Nucleus accumbens (tissue), 56 donors: ENCODE data around the gene CNOT1.
"Not testable (repeated sequence)": the region's sequence is repeated elsewhere in the genome, so short reads cannot be mapped to it uniquely, and the experiment has no call there.

Experiments used
- DNase-seq, 56 donors: peaks; one replicate each; lab custom pipeline; 2025; lab: John Stamatoyannopoulos, UW

The CNOT1 gene

GRCh38 chr16:58584831-58585505, 44.7 kb downstream of the CNOT1 start:
- DNase-seq = no peak

- no peak for DNase-seq
Observed at GRCh38 chr16:58582971-58583765, 46.5 kb downstream of the CNOT1 start.

GRCh38 chr16:58582133-58582532, 47.5 kb downstream of the CNOT1 start:
- no peak for DNase-seq

GRCh38 chr16:58579587-58579986, 50.0 kb downstream of the CNOT1 start:
- no peak for DNase-seq

- no peak for DNase-seq
Observed at GRCh38 chr16:58578642-58579041, 51.0 kb downstream of the CNOT1 start.

- no peak for DNase-seq
Observed at GRCh38 chr16:58577141-58577540, 52.5 kb downstream of the CNOT1 start.

GRCh38 chr16:58574895-58575294, 54.7 kb downstream of the CNOT1 start:
- no peak for DNase-seq

- DNase-seq = not testable (repeated sequence)
Observed at GRCh38 chr16:58565697-58566096, 63.9 kb downstream of the CNOT1 start.

GRCh38 chr16:58563775-58564174, 65.9 kb downstream of the CNOT1 start:
- DNase-seq = no peak

GRCh38 chr16:58563235-58563634, 66.4 kb downstream of the CNOT1 start:
- DNase-seq = no peak

GRCh38 chr16:58556678-58557077, 72.9 kb downstream of the CNOT1 start:
- no peak for DNase-seq

- no peak for DNase-seq
Observed at GRCh38 chr16:58551496-58551895, 78.1 kb downstream of the CNOT1 start.

- DNase-seq = no peak
Observed at GRCh38 chr16:58548378-58548777, 81.2 kb downstream of the CNOT1 start.

GRCh38 chr16:58543685-58544084, 85.9 kb downstream of the CNOT1 start:
- no peak for DNase-seq

- no peak for DNase-seq
Observed at GRCh38 chr16:58542291-58542690, 87.3 kb downstream of the CNOT1 start.

GRCh38 chr16:58541711-58542110, 87.9 kb downstream of the CNOT1 start:
- no peak for DNase-seq

- DNase-seq = no peak
Observed at GRCh38 chr16:58537124-58537906, 92.3 kb downstream of the CNOT1 start.

GRCh38 chr16:58536278-58536677, 93.3 kb downstream of the CNOT1 start:
- no peak for DNase-seq

GRCh38 chr16:58535100-58535499, 94.5 kb downstream of the CNOT1 start:
- no peak for DNase-seq

GRCh38 chr16:58533751-58534470, 95.7 kb downstream of the CNOT1 start:
- DNase-seq = no peak

- DNase-seq = no peak
Observed at GRCh38 chr16:58532414-58532813, 97.2 kb downstream of the CNOT1 start.
